Stimulated activated naive CD4-positive, alpha-beta T cell treated with Interleukin-2 at 50 U/mL for 16 hours (primary cell): ENCODE measurements around the gene PIGU.

Experiments used
- DNase-seq: peaks from one replicate; lab custom pipeline; 2025; lab: John Stamatoyannopoulos, UW

The PIGU gene

GRCh38 chr20:34512266-34512954, 164.5 kb downstream of the PIGU start:
- no peak for DNase-seq

- no peak for DNase-seq
Measured at GRCh38 chr20:34511891-34512265, 165.0 kb downstream of the PIGU start.

- no peak for DNase-seq
Measured at GRCh38 chr20:34510575-34510974, 166.3 kb downstream of the PIGU start.
